ENCODE measurements around the gene MRAS. TPM values are rescaled to one million over a fixed set of nuclear protein-coding genes. Genes with fewer than 3 reads are reported as not detected.
"Not testable (repeated sequence)": the region's sequence is repeated elsewhere in the genome, so short reads cannot be mapped to it uniquely, and the experiment has no call there.

Gene MRAS
- total RNA-seq, 1 experiment from 2014 or later = 13.2 TPM

GRCh38 chr3:138452436-138452835 is 104.1 kb downstream of the MRAS start:
- Mint-ChIP-seq H3K27ac (ENCODE audit: unreplicated experiment) (no peak overlapping the region), H3K27me3 (ENCODE audit: unreplicated experiment) (no peaks in the 10 kb centered on the region), H3K9me3 (ENCODE audit: low read depth, unreplicated experiment) (no peaks in the 10 kb centered on the region), H3K4me3 (ENCODE audit: low read depth, unreplicated experiment) (no peak overlapping the region), H3K4me1 (ENCODE audit: low read depth, unreplicated experiment) (no peaks in the 10 kb centered on the region), H3K36me3 (ENCODE audit: insufficient read depth, unreplicated experiment) (no peaks in the 10 kb centered on the region)
- no TSS peak for BruUV-seq (replicated peaks)
- CTCF ChIA-PET = no interaction called here
- intact Hi-C loops (cut with micrococcal nuclease; ENCODE audit: unreplicated experiment) = no loop called here
- TF ChIP-seq CTCF (IDR thresholded peaks at IDR 0.05; ENCODE audit: unreplicated experiment) = no peak
- DNase-seq = no peak

GRCh38 chr3:138453940-138454339 is 105.6 kb downstream of the MRAS start:
- H3K27me3 Mint-ChIP-seq (ENCODE audit: unreplicated experiment); CTCF ChIA-PET; H3K36me3 Mint-ChIP-seq (ENCODE audit: insufficient read depth, unreplicated experiment); BruUV-seq (replicated peaks); H3K27ac Mint-ChIP-seq (ENCODE audit: unreplicated experiment); intact Hi-C loops (cut with micrococcal nuclease; ENCODE audit: unreplicated experiment); H3K4me3 Mint-ChIP-seq (ENCODE audit: low read depth, unreplicated experiment); DNase-seq; H3K9me3 Mint-ChIP-seq (ENCODE audit: low read depth, unreplicated experiment); H3K4me1 Mint-ChIP-seq (ENCODE audit: low read depth, unreplicated experiment): not testable (repeated sequence)

Other genes with a start within 250 kb of the MRAS start
- 16.5 and 21.2 TPM in 2 replicates for gene DZIP1L, start 233.0 kb upstream of the MRAS start, total RNA-seq (2022)
- gene A4GNT, start 216.2 kb upstream of the MRAS start, total RNA-seq (2022) = not detected in 2 replicates
- gene DBR1, start 173.7 kb upstream of the MRAS start, total RNA-seq (2022) = 30.8 and 32.8 TPM in 2 replicates
- gene ARMC8, start 161.3 kb upstream of the MRAS start, total RNA-seq (2022) = 78.7 and 80.9 TPM in 2 replicates
- gene NME9, start 18.7 kb upstream of the MRAS start, total RNA-seq (2022) = not detected in 2 replicates
- 3.2 and 3.5 TPM in 2 replicates for gene ESYT3, start 86.0 kb downstream of the MRAS start, total RNA-seq (2022)
- gene CEP70, start 245.7 kb downstream of the MRAS start, total RNA-seq (2022) = 88.8 and 99.1 TPM in 2 replicates

Measured in Calu3 (cell line).